Psoas muscle (tissue), 8 donors: ENCODE data around the gene IQUB. TPM values are rescaled to one million over a fixed set of nuclear protein-coding genes. Genes with fewer than 3 reads are reported as not detected.

Experiments
- ATAC-seq, 4 donors: fragments of 200-7000 bp; cut with Tn5 transposase; one replicate each; pipeline ENCODE4 v1.9.1; 2020; ENCODE audit warnings: moderate library complexity in 3 of 4, mild to moderate bottlenecking in 2 of 4
- DNase-seq, 2 donors: peaks; one replicate each; pipeline ENCODE4 v3.0.0-alpha.2; 2020
- H3K27ac ChIP-seq: fragments of 200-600 bp; one replicate; pipeline ENCODE4 v1.8.0; 2022
- H3K27me3 ChIP-seq, 3 donors: fragments of 200-600 bp in 1 of 3; one replicate each; pipeline versions ENCODE4 v1.6.1 to v1.8.0; 2013 to 2022; ENCODE audit warnings: low read length in 2 of 3, mild to moderate bottlenecking in 2 of 3, moderate library complexity in 1 of 3; ENCODE audit not compliant: insufficient read depth in 3 of 3
- H3K36me3 ChIP-seq, 2 donors: fragments of 200-600 bp in 1 of 2; one replicate each; pipeline versions ENCODE4 v1.6.1 to v1.8.0; 2013 to 2022; ENCODE audit warnings: low read depth in 1 of 2, mild to moderate bottlenecking in 1 of 2, moderate library complexity in 1 of 2; ENCODE audit not compliant: insufficient read depth in 1 of 2
- H3K4me1 ChIP-seq: fragments of 200-600 bp; one replicate; pipeline ENCODE4 v1.8.0; 2022
- H3K4me3 ChIP-seq: fragments of 200-600 bp; one replicate; pipeline ENCODE4 v1.8.0; 2022; ENCODE audit warnings: mild to moderate bottlenecking
- H3K9me3 ChIP-seq: fragments of 200-600 bp; one replicate; pipeline ENCODE4 v1.8.0; 2022
- CTCF ChIP-seq: fragments of 200-600 bp; IDR thresholded peaks from one replicate; pipeline ENCODE4 v1.8.0; 2022; ENCODE audit warnings: antibody characterized with exemption
- WGBS, 3 donors: extraction: QIAGEN DNeasy Blood & Tissue Kit; methylation state at CpG; one replicate each; pipeline versions ENCODE4 v1.1.6 to v1.1.7; 2013; 5-methylcytosine and 5-hydroxymethylcytosine counted together
- intact Hi-C, 2 donors: fragments of 100-400 bp; cut with DNase I; formaldehyde crosslinking; loops; one replicate each; pipeline versions ENCODE4 v1.11.0 to v1.14.2; 2022
- polyA plus RNA-seq, 3 donors: library from polyadenylated mRNA; stranded (reverse); fragments of 200-250 nt; gene quantifications; one replicate each; pipeline ENCODE4 v1.2.3, GENCODE V29; 2013
- total RNA-seq, 4 donors: library from RNA; stranded (reverse); fragmentation: NEBNext Ultra II Directional in 2 of 4; extraction: Animal tissue kit (Norgen Biotek cat#: 25700) in 2 of 4; gene quantifications; one replicate each; pipeline versions ENCODE4 v1.2.1 to v1.2.4, GENCODE V29; 2021 to 2023
- donor health status: healthy with polysubstance abuse.
- donor health status: DM: no; HTN: no; CAD: no; lungs with moderate emphysema.
- donor health status: Bipolar disorder and iron deficiency.
- donor health status: healthy.
- donor health status: DM: yes; HTN: yes; CAD: no.
- donor health status: DM: no; HTN: no; CAD: no.
- donor health status: DM: no; HTN: no; CAD: no.
- donor health status: DM: yes; HTN: yes; CAD: no.

IQUB gene
- total and polyA plus RNA-seq, 7 donors: 0.14 to 3.5 (median 0.47) TPM

- Histone ChIP-seq H3K36me3 (no peaks in the 10 kb centered on the region), H3K9me3 (no peaks in the 10 kb centered on the region), H3K4me1 (no peaks in the 10 kb centered on the region), H3K27ac (no peak overlapping the region), H3K4me3 (no peak overlapping the region), H3K27me3 (peaks cover 0 to 1% (median 0%) of the 10 kb centered on the region in 3 donors)
- no peak for ATAC-seq
- no peak for TF ChIP-seq CTCF
- intact Hi-C loops: no loop called here
- 45 to 51% (median 48%) methylated on average over 2 of the region's 2 CpGs for WGBS, 3 donors
- DNase-seq: no peak
These were observed 61.5 kb downstream of the IQUB start for GRCh38 chr7:123472750-123473445.

- H3K36me3 ChIP-seq: no peaks in the 10 kb centered on the region
- DNase-seq (no peak), ATAC-seq (no peak)
- TF ChIP-seq CTCF: no peak
- no peaks in the 10 kb centered on the region for H3K9me3 ChIP-seq
- no peaks in the 10 kb centered on the region for H3K4me1 ChIP-seq
- 73 to 77% (median 77%) methylated on average over 2 of the region's 2 CpGs for WGBS, 3 donors
- no peak overlapping the region for H3K27ac ChIP-seq
- no peak overlapping the region for H3K4me3 ChIP-seq
- peaks cover 0 to 1% (median 0%) of the 10 kb centered on the region in 3 donors for H3K27me3 ChIP-seq
- intact Hi-C loops: no loop called here
These were observed 62.1 kb downstream of the IQUB start for GRCh38 chr7:123472327-123472726.

GRCh38 chr7:123468303-123468702 is 66.1 kb downstream of the IQUB start:
- peak in 1 of 4 donors; percentile 27 for ATAC-seq

GRCh38 chr7:123463890-123464289 is 70.5 kb downstream of the IQUB start:
- TF ChIP-seq CTCF: no peak
- Histone ChIP-seq H3K27me3 (no peaks in the 10 kb centered on the region), H3K4me3 (no peak overlapping the region), H3K4me1 (no peaks in the 10 kb centered on the region), H3K9me3 (no peaks in the 10 kb centered on the region), H3K27ac (no peak overlapping the region), H3K36me3 (no peaks in the 10 kb centered on the region)
- DNase-seq (no peak), ATAC-seq (no peak)
- WGBS, 3 donors: 87 to 92% (median 89%) methylated on average over 2 of the region's 2 CpGs
- intact Hi-C loops: no loop called here

More at GRCh38 chr7:123468303-123468702, 66.1 kb downstream of the IQUB start:
- intact Hi-C loops: no loop called here
- WGBS, 3 donors: 46 to 60% (median 50%) methylated on average over 5 of the region's 5 CpGs
- TF ChIP-seq CTCF: no peak
- Histone ChIP-seq H3K9me3 (no peaks in the 10 kb centered on the region), H3K4me1 (no peaks in the 10 kb centered on the region), H3K27ac (no peak overlapping the region), H3K27me3 (peaks cover 0 to 1% (median 0%) of the 10 kb centered on the region in 3 donors), H3K4me3 (no peak overlapping the region), H3K36me3 (no peaks in the 10 kb centered on the region)
- DNase-seq: no peak

- TF ChIP-seq CTCF: no peak
- no peaks in the 10 kb centered on the region for H3K4me1 ChIP-seq
- ATAC-seq (peak in 1 of 4 donors; percentile 61), DNase-seq (no peak)
- WGBS, 3 donors: 55 to 65% (median 62%) methylated on average over 3 of the region's 3 CpGs
- H3K27me3 ChIP-seq: no peaks in the 10 kb centered on the region
- H3K27ac ChIP-seq: no peak overlapping the region
- H3K36me3 ChIP-seq: no peaks in the 10 kb centered on the region
- intact Hi-C loops: no loop called here
- H3K9me3 ChIP-seq: no peaks in the 10 kb centered on the region
- no peak overlapping the region for H3K4me3 ChIP-seq
These were observed 73.8 kb downstream of the IQUB start for GRCh38 chr7:123460616-123461015.
